22Rv1 (cell line): Measurements from ENCODE around the gene PRPF40A.

ENCODE experiments used
- H3K27ac ChIP-seq: fragments of 450-650 bp; 2 replicates; pipeline ENCODE4 v1.5.1; 2017
- CTCF ChIP-seq: fragments of 450-650 bp; IDR thresholded peaks from 2 replicates; pipeline ENCODE4 v1.5.1; 2017; ENCODE audit warnings: mild to moderate bottlenecking
- ZFX ChIP-seq: fragments of 450-650 bp; IDR thresholded peaks from 2 replicates; pipeline ENCODE4 v1.6.1; 2017; ENCODE audit warnings: antibody characterized with exemption, borderline replicate concordance

The PRPF40A gene

GRCh38 chr2:152715112-152715511, 2.1 kb downstream of the PRPF40A start:
- no peak overlapping the region for H3K27ac ChIP-seq
- TF ChIP-seq CTCF (no peak), ZFX (no peak)

GRCh38 chr2:152710713-152711112, 6.5 kb downstream of the PRPF40A start:
- TF ChIP-seq ZFX (no peak), CTCF (no peak)
- no peak overlapping the region for H3K27ac ChIP-seq

GRCh38 chr2:152708742-152709141, 8.5 kb downstream of the PRPF40A start:
- H3K27ac ChIP-seq: no peak overlapping the region
- TF ChIP-seq CTCF: no peak
- no peak for TF ChIP-seq ZFX

- TF ChIP-seq ZFX (no peak), CTCF (no peak)
- H3K27ac ChIP-seq: no peak overlapping the region
Measured at GRCh38 chr2:152706477-152707021, 10.7 kb downstream of the PRPF40A start.

GRCh38 chr2:152701198-152701597, 16.1 kb downstream of the PRPF40A start:
- TF ChIP-seq CTCF (no peak), ZFX (no peak)
- no peak overlapping the region for H3K27ac ChIP-seq

- H3K27ac ChIP-seq: no peak overlapping the region
- TF ChIP-seq CTCF (no peak), ZFX (no peak)
Measured at GRCh38 chr2:152696476-152696875, 20.8 kb downstream of the PRPF40A start.

GRCh38 chr2:152695763-152696162, 21.5 kb downstream of the PRPF40A start:
- H3K27ac ChIP-seq: no peak overlapping the region
- TF ChIP-seq ZFX: no peak
- no peak for TF ChIP-seq CTCF
